Pancreas (tissue), 10 donors: ENCODE measurements around the gene ZNF775. TPM values are rescaled to one million over a fixed set of nuclear protein-coding genes. Genes with fewer than 3 reads are reported as not detected.

Source experiments
- ATAC-seq, 4 donors: fragments of 200-7000 bp; cut with Tn5 transposase; one replicate each; pipeline versions ENCODE4 v1.8.0 to v1.9.1; 2020; ENCODE audit warnings: mild to moderate bottlenecking in 4 of 4, moderate library complexity in 4 of 4
- DNase-seq, 6 donors: peaks; one replicate each; pipeline ENCODE4 v3.0.0-alpha.2; 2020
- FAIRE-seq: peaks from 2 replicates; lab custom pipeline; 2012; peaks lifted over from hg19 to GRCh38; lab: Jason Lieb, UNC
- H3K27ac ChIP-seq, 4 donors: fragments of 200-600 bp; sonication (generic); 1 replicate in 3 of 4; 2 replicates in 1 of 4; pipeline versions ENCODE4 v1.5.0 to v1.8.0; 2020
- H3K27me3 ChIP-seq, 4 donors: fragments of 200-600 bp; one replicate each; pipeline ENCODE4 v1.8.0; 2021
- H3K36me3 ChIP-seq, 3 donors: fragments of 200-600 bp; sonication (generic) in 1 of 3; one replicate each; pipeline versions ENCODE4 v1.5.0 to v1.8.0; 2020 to 2021
- H3K4me1 ChIP-seq, 3 donors: fragments of 200-600 bp; one replicate each; pipeline ENCODE4 v1.8.0; 2021
- H3K4me3 ChIP-seq, 4 donors: fragments of 200-600 bp; sonication (generic) in 2 of 4; one replicate each; pipeline versions ENCODE4 v1.5.0 to v1.8.0; 2020 to 2021
- H3K9me3 ChIP-seq, 4 donors: fragments of 200-600 bp; one replicate each; pipeline ENCODE4 v1.8.0; 2021
- WGBS, 2 donors: extraction: QIAGEN DNeasy Blood & Tissue Kit; methylation state at CpG; one replicate each; pipeline ENCODE4 v1.1.7; 2013; 5-methylcytosine and 5-hydroxymethylcytosine counted together
- intact Hi-C, 3 donors: fragments of 100-400 bp; cut with DNase I; formaldehyde crosslinking; loops; one replicate each; pipeline versions ENCODE4 v1.11.1 to v1.14.2; 2022
- polyA plus RNA-seq, 2 donors: library from polyadenylated mRNA; stranded (reverse); fragments of 200-250 nt; gene quantifications; one replicate each; pipeline ENCODE4 v1.2.3, GENCODE V29; 2013
- total RNA-seq, 6 donors: library from RNA; stranded (reverse); fragmentation: NEBNext Ultra II Directional in 4 of 6; extraction: Animal tissue kit (Norgen Biotek cat#: 25700) in 4 of 6; gene quantifications; one replicate each; pipeline versions ENCODE4 v1.2.1 to v1.2.4, GENCODE V29; 2021 to 2023
- TF ChIP-seq, protein P1 (sequence below), 4 donors: fragments of 200-600 bp; sonication (generic) in 3 of 4; IDR thresholded peaks; one replicate each; pipeline versions ENCODE4 v1.5.0 to v1.8.0; 2021; ENCODE audit warnings: antibody characterized with exemption in 4 of 4
- donor health status: healthy with polysubstance abuse.
- donor health status: DM: no; HTN: no; CAD: no; lungs with moderate emphysema.
- donor health status: DM: no; HTN: no; CAD: no.
- donor health status: control.
- donor health status: control.
- donor health status: Bipolar disorder and iron deficiency.
- donor health status: DM: yes; HTN: yes; CAD: no.
- donor health status: DM: no; HTN: no; CAD: no.
- donor health status: DM: no; HTN: no; CAD: no.
- donor health status: DM: yes; HTN: yes; CAD: no.

Gene ZNF775
- total and polyA plus RNA-seq, 8 donors, result 2.0 to 7.4 (median 2.9) TPM

- TF ChIP-seq, protein P1, sequence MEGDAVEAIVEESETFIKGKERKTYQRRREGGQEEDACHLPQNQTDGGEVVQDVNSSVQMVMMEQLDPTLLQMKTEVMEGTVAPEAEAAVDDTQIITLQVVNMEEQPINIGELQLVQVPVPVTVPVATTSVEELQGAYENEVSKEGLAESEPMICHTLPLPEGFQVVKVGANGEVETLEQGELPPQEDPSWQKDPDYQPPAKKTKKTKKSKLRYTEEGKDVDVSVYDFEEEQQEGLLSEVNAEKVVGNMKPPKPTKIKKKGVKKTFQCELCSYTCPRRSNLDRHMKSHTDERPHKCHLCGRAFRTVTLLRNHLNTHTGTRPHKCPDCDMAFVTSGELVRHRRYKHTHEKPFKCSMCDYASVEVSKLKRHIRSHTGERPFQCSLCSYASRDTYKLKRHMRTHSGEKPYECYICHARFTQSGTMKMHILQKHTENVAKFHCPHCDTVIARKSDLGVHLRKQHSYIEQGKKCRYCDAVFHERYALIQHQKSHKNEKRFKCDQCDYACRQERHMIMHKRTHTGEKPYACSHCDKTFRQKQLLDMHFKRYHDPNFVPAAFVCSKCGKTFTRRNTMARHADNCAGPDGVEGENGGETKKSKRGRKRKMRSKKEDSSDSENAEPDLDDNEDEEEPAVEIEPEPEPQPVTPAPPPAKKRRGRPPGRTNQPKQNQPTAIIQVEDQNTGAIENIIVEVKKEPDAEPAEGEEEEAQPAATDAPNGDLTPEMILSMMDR (IDR thresholded peaks at IDR 0.05), result no peak
- Histone ChIP-seq H3K4me3 (no peak overlapping the region), H3K4me1 (peaks cover 0 to 32% (median 28%) of the 10 kb centered on the region in 3 donors), H3K9me3 (no peaks in the 10 kb centered on the region), H3K36me3 (peaks cover 0 to 5% (median 0%) of the 10 kb centered on the region in 3 donors), H3K27me3 (no peaks in the 10 kb centered on the region), H3K27ac (no peak overlapping the region)
- FAIRE-seq (no peak), DNase-seq (peak in 2 of 6 donors; percentile 18 to 51), ATAC-seq (no peak)
- intact Hi-C loops, result no loop called here
- WGBS, 2 donors, result 54 to 65% methylated on average over 13 of the region's 13 CpGs
Observed at GRCh38 chr7:150402671-150403321, 23.7 kb downstream of the ZNF775 start.

DNA sequence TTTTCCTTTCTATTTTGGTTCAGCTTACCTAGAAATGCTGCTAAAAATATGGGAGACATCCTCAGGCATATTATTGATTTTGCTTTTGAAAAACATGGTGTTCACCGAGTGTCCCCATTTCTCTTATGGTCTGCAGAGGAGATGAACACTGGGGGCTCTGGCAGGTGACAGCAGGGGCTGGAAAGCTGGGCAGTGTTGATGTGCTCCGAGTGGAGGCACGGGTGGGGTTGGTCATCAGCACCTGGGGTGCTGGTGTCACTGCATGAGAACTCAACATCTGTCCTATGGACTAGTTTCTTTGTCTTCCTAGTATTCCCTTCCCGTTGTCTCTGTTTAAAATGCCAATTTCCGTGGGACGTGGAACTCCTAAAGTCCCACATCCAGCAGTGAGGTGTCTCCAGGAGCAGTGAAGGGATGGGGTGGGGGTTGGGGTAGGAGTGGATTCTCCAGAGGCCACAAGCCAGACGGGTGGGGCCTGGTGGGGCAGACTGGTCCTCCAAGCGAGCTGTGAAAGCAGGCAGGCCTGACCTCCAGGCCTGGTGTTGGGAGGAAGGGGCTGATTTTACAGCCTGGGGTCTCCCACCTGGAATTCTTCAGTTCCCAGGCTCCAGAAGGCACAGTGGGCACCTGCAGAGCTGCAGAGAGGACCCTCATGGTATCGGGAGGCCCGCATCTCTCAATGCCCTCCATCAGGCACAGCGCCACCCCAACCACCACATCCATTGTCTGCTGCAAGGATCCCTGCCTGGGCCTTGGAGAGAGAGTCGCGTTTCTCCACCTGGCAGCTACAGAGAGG lies 24.4 kb downstream of the ZNF775 start:
- intact Hi-C loops, result no loop called here
- H3K27ac ChIP-seq, result peak overlapping the region in 1 of 4 donors; percentile 94
- H3K27me3 ChIP-seq, result no peaks in the 10 kb centered on the region
- peaks cover 0 to 32% (median 28%) of the 10 kb centered on the region in 3 donors for H3K4me1 ChIP-seq
- H3K9me3 ChIP-seq, result no peaks in the 10 kb centered on the region
- ATAC-seq (no peak), FAIRE-seq (no peak), DNase-seq (peak in 1 of 6 donors; percentile 48)
- WGBS, 2 donors, result 85 to 86% methylated on average over 13 of the region's 13 CpGs
- TF ChIP-seq, protein P1 (IDR thresholded peaks at IDR 0.05), result no peak
- no peak overlapping the region for H3K4me3 ChIP-seq
- no peaks in the 10 kb centered on the region for H3K36me3 ChIP-seq

- no peaks in the 10 kb centered on the region for H3K36me3 ChIP-seq
- no peaks in the 10 kb centered on the region for H3K27me3 ChIP-seq
- ATAC-seq (no peak), DNase-seq (peak in 1 of 6 donors; percentile 28), FAIRE-seq (no peak)
- WGBS, 2 donors, result 55 to 60% methylated on average over 16 of the region's 16 CpGs
- peak overlapping the region; percentile 86 to 96 (median 94) for H3K27ac ChIP-seq
- H3K9me3 ChIP-seq, result no peaks in the 10 kb centered on the region
- peak overlapping the region; percentile 28 to 70 (median 59) for H3K4me3 ChIP-seq
- H3K4me1 ChIP-seq, result peaks cover 0 to 32% (median 28%) of the 10 kb centered on the region in 3 donors
- TF ChIP-seq, protein P1 (IDR thresholded peaks at IDR 0.05), result no peak
- intact Hi-C loops, result no loop called here
Observed at GRCh38 chr7:150404172-150404804, 25.2 kb downstream of the ZNF775 start.

- FAIRE-seq (no peak), ATAC-seq (peak; percentile 88 to 92 (median 90)), DNase-seq (peak; percentile 89 to 95 (median 90))
- H3K27ac ChIP-seq, result peak overlapping the region; percentile 86 to 96 (median 94)
- no peaks in the 10 kb centered on the region for H3K9me3 ChIP-seq
- WGBS, 2 donors, result 1 to 2% methylated on average over 76 to 86 of the region's 86 CpGs
- H3K4me3 ChIP-seq, result peak overlapping the region; percentile 28 to 70 (median 59)
- intact Hi-C loops, result no loop called here
- H3K27me3 ChIP-seq, result no peaks in the 10 kb centered on the region
- peaks cover 0 to 31% (median 28%) of the 10 kb centered on the region in 3 donors for H3K4me1 ChIP-seq
- no peaks in the 10 kb centered on the region for H3K36me3 ChIP-seq
- TF ChIP-seq, protein P1 (IDR thresholded peaks at IDR 0.05), result no peak
Observed at GRCh38 chr7:150404805-150405583, 25.9 kb downstream of the ZNF775 start.
